Measurements from ENCODE around the gene PLA2G15. TPM values are rescaled to one million over a fixed set of nuclear protein-coding genes. Genes with fewer than 3 reads are reported as not detected.
A peak's percentile ranks its signal among the peaks of the same experiment; 100 is the strongest.

Gene PLA2G15
- total and polyA plus RNA-seq, 2 of the 13 experiments (the other 11 are each of a cell fraction or from before 2014, with no cell fraction given), result 14.4 to 23.7 TPM

DNA sequence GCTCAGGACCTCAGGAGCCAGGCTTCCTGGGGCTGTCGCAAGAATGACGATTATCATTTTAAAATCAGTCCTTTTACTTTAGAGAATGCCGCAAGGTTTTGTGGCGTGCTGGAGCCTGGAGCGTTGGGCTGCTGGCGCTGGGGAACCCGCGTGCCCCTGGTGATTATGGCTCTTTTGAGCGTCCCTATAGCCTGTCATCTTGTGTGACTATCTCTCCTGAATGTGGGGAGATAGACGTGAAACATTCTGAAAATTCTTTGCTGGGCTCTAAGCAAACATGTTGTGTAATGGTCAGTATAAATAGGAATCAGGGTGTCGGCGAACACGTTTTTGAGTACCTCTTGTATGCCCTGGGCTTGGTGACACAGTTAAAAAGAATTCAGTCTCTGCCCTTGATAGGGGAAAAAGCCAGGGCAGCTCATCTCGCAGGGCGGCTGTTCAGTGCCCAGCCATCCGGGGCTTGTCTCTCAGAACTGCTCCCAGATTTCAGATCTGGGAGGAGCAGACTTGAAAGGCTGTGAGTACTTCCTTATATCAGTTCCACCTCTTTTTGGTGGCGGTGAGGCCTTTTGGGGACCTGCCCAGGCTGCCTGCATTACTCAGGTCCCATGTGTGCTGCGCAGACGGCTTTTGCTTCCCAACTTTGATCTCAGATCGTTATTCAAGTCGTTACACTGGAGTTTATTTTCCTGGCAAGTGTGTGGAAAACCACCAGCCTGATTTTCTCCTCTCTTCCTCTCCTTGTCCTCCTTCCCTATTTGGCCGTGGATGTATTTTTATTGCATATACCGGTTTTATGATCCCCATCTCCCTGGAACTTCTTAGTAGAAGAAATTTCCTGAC, 20.1 kb downstream of the PLA2G15 start (continued):
- TF ChIP-seq ZNF550 (CRISPR knock-in tag; IDR thresholded peaks at IDR 0.05; ENCODE audit: borderline replicate concordance) (no peak), KDM3A (CRISPR knock-in tag; IDR thresholded peaks at IDR 0.05; ENCODE audit: low read depth) (no peak), MAFG (CRISPR knock-in tag; IDR thresholded peaks at IDR 0.05) (no peak), SIX4 (CRISPR knock-in tag; IDR thresholded peaks at IDR 0.05) (peak; percentile 72; the same call in 1 of the 2 replicates), ARID2 (CRISPR knock-in tag; IDR thresholded peaks at IDR 0.05; ENCODE audit: borderline replicate concordance) (no peak), KDM5A (IDR thresholded peaks at IDR 0.05; ENCODE audit: borderline replicate concordance, low read length) (no peak), RXRA (CRISPR knock-in tag; IDR thresholded peaks at IDR 0.05) (peak; percentile 34), ZNF569 (CRISPR knock-in tag; IDR thresholded peaks at IDR 0.05; ENCODE audit: borderline replicate concordance) (no peak), XRCC5 (optimal IDR thresholded peaks at IDR 0.05; ENCODE audit: low read length) (no peak), YY1 (IDR thresholded peaks at IDR 0.05; ENCODE audit: insufficient read depth, insufficient replicate concordance, low read depth, low read length) (no peak)
- TF ChIP-seq, protein P1, sequence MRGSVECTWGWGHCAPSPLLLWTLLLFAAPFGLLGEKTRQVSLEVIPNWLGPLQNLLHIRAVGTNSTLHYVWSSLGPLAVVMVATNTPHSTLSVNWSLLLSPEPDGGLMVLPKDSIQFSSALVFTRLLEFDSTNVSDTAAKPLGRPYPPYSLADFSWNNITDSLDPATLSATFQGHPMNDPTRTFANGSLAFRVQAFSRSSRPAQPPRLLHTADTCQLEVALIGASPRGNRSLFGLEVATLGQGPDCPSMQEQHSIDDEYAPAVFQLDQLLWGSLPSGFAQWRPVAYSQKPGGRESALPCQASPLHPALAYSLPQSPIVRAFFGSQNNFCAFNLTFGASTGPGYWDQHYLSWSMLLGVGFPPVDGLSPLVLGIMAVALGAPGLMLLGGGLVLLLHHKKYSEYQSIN (CRISPR knock-in tag; IDR thresholded peaks at IDR 0.05; ENCODE audit: borderline replicate concordance), result no peak; the same call in 1 of the 2 replicates
- TF ChIP-seq, protein P2, sequence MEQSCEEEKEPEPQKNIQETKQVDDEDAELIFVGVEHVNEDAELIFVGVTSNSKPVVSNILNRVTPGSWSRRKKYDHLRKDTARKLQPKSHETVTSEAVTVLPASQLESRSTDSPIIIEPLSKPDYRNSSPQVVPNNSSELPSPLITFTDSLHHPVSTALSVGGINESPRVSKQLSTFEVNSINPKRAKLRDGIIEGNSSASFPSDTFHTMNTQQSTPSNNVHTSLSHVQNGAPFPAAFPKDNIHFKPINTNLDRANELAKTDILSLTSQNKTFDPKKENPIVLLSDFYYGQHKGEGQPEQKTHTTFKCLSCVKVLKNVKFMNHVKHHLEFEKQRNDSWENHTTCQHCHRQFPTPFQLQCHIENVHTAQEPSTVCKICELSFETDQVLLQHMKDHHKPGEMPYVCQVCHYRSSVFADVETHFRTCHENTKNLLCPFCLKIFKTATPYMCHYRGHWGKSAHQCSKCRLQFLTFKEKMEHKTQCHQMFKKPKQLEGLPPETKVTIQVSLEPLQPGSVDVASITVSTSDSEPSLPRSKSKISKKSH (CRISPR knock-in tag; IDR thresholded peaks at IDR 0.05; ENCODE audit: borderline replicate concordance), result no peak
- TF ChIP-seq, protein P3, sequence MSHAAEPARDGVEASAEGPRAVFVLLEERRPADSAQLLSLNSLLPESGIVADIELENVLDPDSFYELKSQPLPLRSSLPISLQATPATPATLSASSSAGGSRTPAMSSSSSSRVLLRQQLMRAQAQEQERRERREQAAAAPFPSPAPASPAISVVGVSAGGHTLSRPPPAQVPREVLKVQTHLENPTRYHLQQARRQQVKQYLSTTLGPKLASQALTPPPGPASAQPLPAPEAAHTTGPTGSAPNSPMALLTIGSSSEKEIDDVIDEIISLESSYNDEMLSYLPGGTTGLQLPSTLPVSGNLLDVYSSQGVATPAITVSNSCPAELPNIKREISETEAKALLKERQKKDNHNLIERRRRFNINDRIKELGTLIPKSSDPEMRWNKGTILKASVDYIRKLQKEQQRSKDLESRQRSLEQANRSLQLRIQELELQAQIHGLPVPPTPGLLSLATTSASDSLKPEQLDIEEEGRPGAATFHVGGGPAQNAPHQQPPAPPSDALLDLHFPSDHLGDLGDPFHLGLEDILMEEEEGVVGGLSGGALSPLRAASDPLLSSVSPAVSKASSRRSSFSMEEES (CRISPR knock-in tag; IDR thresholded peaks at IDR 0.05), result peak; percentile 83
- TF ChIP-seq, protein P4, sequence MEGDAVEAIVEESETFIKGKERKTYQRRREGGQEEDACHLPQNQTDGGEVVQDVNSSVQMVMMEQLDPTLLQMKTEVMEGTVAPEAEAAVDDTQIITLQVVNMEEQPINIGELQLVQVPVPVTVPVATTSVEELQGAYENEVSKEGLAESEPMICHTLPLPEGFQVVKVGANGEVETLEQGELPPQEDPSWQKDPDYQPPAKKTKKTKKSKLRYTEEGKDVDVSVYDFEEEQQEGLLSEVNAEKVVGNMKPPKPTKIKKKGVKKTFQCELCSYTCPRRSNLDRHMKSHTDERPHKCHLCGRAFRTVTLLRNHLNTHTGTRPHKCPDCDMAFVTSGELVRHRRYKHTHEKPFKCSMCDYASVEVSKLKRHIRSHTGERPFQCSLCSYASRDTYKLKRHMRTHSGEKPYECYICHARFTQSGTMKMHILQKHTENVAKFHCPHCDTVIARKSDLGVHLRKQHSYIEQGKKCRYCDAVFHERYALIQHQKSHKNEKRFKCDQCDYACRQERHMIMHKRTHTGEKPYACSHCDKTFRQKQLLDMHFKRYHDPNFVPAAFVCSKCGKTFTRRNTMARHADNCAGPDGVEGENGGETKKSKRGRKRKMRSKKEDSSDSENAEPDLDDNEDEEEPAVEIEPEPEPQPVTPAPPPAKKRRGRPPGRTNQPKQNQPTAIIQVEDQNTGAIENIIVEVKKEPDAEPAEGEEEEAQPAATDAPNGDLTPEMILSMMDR (CRISPR knock-in tag; IDR thresholded peaks at IDR 0.05), result no peak
- TF ChIP-seq, protein P5, sequence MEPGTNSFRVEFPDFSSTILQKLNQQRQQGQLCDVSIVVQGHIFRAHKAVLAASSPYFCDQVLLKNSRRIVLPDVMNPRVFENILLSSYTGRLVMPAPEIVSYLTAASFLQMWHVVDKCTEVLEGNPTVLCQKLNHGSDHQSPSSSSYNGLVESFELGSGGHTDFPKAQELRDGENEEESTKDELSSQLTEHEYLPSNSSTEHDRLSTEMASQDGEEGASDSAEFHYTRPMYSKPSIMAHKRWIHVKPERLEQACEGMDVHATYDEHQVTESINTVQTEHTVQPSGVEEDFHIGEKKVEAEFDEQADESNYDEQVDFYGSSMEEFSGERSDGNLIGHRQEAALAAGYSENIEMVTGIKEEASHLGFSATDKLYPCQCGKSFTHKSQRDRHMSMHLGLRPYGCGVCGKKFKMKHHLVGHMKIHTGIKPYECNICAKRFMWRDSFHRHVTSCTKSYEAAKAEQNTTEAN (CRISPR knock-in tag; conservative IDR thresholded peaks at IDR 0.05), result peak; percentile 67; the same call in 1 of the 2 replicates
- TF ChIP-seq, protein P6, sequence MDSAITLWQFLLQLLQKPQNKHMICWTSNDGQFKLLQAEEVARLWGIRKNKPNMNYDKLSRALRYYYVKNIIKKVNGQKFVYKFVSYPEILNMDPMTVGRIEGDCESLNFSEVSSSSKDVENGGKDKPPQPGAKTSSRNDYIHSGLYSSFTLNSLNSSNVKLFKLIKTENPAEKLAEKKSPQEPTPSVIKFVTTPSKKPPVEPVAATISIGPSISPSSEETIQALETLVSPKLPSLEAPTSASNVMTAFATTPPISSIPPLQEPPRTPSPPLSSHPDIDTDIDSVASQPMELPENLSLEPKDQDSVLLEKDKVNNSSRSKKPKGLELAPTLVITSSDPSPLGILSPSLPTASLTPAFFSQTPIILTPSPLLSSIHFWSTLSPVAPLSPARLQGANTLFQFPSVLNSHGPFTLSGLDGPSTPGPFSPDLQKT (CRISPR knock-in tag; IDR thresholded peaks at IDR 0.05; ENCODE audit: borderline replicate concordance), result no peak
- TF ChIP-seq, protein P7, sequence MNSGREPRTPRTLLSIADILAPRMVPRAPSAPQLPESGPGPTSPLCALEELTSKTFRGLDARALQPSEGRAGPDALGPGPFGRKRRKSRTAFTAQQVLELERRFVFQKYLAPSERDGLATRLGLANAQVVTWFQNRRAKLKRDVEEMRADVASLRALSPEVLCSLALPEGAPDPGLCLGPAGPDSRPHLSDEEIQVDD (CRISPR knock-in tag; IDR thresholded peaks at IDR 0.05; ENCODE audit: borderline replicate concordance), result no peak

Data from HepG2 (cell line).